Measurements from ENCODE around the gene FGG. TPM values are rescaled to one million over a fixed set of nuclear protein-coding genes. Genes with fewer than 3 reads are reported as not detected.

Gene FGG
- total RNA-seq, 2 experiments from 2014 or later = not detected

GRCh38 chr4:154565704-154566103 lies 46.8 kb downstream of the FGG start:
- Histone ChIP-seq H3K4me3 (ENCODE audit: low read depth, low read length, poor library complexity, severe bottlenecking) (no peak overlapping the region), H3K4me1 (ENCODE audit: insufficient read depth, low read length, poor library complexity, severe bottlenecking) (no peaks in the 10 kb centered on the region), H4K20me1 (ENCODE audit: insufficient read depth, low read length) (no peaks in the 10 kb centered on the region), H3K79me2 (ENCODE audit: insufficient read depth, low read depth, low read length) (no peaks in the 10 kb centered on the region), H3K9me3 (ENCODE audit: low read length) (no peaks in the 10 kb centered on the region), H2AFZ (ENCODE audit: low read length) (no peak overlapping the region), H3K9me2 (ENCODE audit: insufficient read depth, low read length) (no peaks in the 10 kb centered on the region), H3K27ac (ENCODE audit: low read depth, low read length, poor library complexity, severe bottlenecking) (no peak overlapping the region), H3K4me2 (ENCODE audit: low read length) (no peak overlapping the region), H3K36me3 (ENCODE audit: insufficient read depth, low read length) (no peaks in the 10 kb centered on the region)
- ChIA-PET POLR2A (no interaction called here), CTCF (ENCODE audit: unreplicated experiment) (no interaction called here)
- BruUV-seq (replicated peaks) = no TSS peak
- TF ChIP-seq EZH2phosphoT487 (IDR thresholded peaks at IDR 0.05; ENCODE audit: borderline replicate concordance, low read depth, low read length) = no peak
- no peak for TF ChIP-seq CTCF (conservative IDR thresholded peaks at IDR 0.05; ENCODE audit: low read length)
- no peak for DNase-seq (ENCODE audit: low spot score)
- intact Hi-C loops (cut with micrococcal nuclease; ENCODE audit: unreplicated experiment) = no loop called here

- ChIA-PET CTCF (ENCODE audit: unreplicated experiment) (no interaction called here), POLR2A (interaction anchor here (0.6 to 1.1 kb wide), 2 partner anchors 12 to 23 kb away, joined by 3 read pairs; no protein-coding TSS in a partner anchor)
- Histone ChIP-seq H3K79me2 (ENCODE audit: insufficient read depth, low read depth, low read length) (no peaks in the 10 kb centered on the region), H3K4me1 (ENCODE audit: insufficient read depth, low read length, poor library complexity, severe bottlenecking) (no peaks in the 10 kb centered on the region), H3K36me3 (ENCODE audit: insufficient read depth, low read length) (no peaks in the 10 kb centered on the region), H3K4me2 (ENCODE audit: low read length) (no peak overlapping the region), H3K4me3 (ENCODE audit: low read depth, low read length, poor library complexity, severe bottlenecking) (no peak overlapping the region), H3K9me2 (ENCODE audit: insufficient read depth, low read length) (no peaks in the 10 kb centered on the region), H2AFZ (ENCODE audit: low read length) (no peak overlapping the region), H3K27ac (ENCODE audit: low read depth, low read length, poor library complexity, severe bottlenecking) (no peak overlapping the region), H3K9me3 (ENCODE audit: low read length) (no peaks in the 10 kb centered on the region), H4K20me1 (ENCODE audit: insufficient read depth, low read length) (no peaks in the 10 kb centered on the region)
- DNase-seq (ENCODE audit: low spot score) = no peak
- TF ChIP-seq CTCF (conservative IDR thresholded peaks at IDR 0.05; ENCODE audit: low read length) (no peak), EZH2phosphoT487 (IDR thresholded peaks at IDR 0.05; ENCODE audit: borderline replicate concordance, low read depth, low read length) (no peak)
- intact Hi-C loops (cut with micrococcal nuclease; ENCODE audit: unreplicated experiment) = no loop called here
- BruUV-seq (replicated peaks) = no TSS peak
Observed at GRCh38 chr4:154564311-154564710, 48.1 kb downstream of the FGG start.

- no peak for DNase-seq (ENCODE audit: low spot score)
- H3K79me2 ChIP-seq (ENCODE audit: insufficient read depth, low read depth, low read length) = no peaks in the 10 kb centered on the region
- no peak within 1 kb of the TSS for H3K4me2 ChIP-seq (ENCODE audit: low read length)
- H3K4me1 ChIP-seq (ENCODE audit: insufficient read depth, low read length, poor library complexity, severe bottlenecking) = no peaks in the 10 kb centered on the region
- ChIA-PET POLR2A (interaction anchor here (0.9 to 1.3 kb wide), 2 partner anchors 9 to 75 kb away, joined by 3 to 6 read pairs; no protein-coding TSS in a partner anchor), CTCF (ENCODE audit: unreplicated experiment) (no interaction called here)
- no peak within 1 kb of the TSS for H2AFZ ChIP-seq (ENCODE audit: low read length)
- H3K36me3 ChIP-seq (ENCODE audit: insufficient read depth, low read length) = no peaks in the 10 kb centered on the region
- no peaks in the 10 kb centered on the region for H3K9me3 ChIP-seq (ENCODE audit: low read length)
- no TSS peak for BruUV-seq (replicated peaks)
- no peak within 1 kb of the TSS for H3K27ac ChIP-seq (ENCODE audit: low read depth, low read length, poor library complexity, severe bottlenecking)
- TF ChIP-seq EZH2phosphoT487 (IDR thresholded peaks at IDR 0.05; ENCODE audit: borderline replicate concordance, low read depth, low read length) (no peak), CTCF (conservative IDR thresholded peaks at IDR 0.05; ENCODE audit: low read length) (no peak)
- H3K4me3 ChIP-seq (ENCODE audit: low read depth, low read length, poor library complexity, severe bottlenecking) = no peak within 1 kb of the TSS
- H3K9me2 ChIP-seq (ENCODE audit: insufficient read depth, low read length) = no peaks in the 10 kb centered on the region
- H4K20me1 ChIP-seq (ENCODE audit: insufficient read depth, low read length) = no peaks in the 10 kb centered on the region
- intact Hi-C loops (cut with micrococcal nuclease; ENCODE audit: unreplicated experiment) = no loop called here
Observed at GRCh38 chr4:154562697-154563254, 49.7 kb downstream of the FGG start, which contains the start of gene FGB. TSS of gene FGB (plus strand) at chr4:154563011. CDS start at chr4:154563019, 8 bp downstream.

Data from OCI-LY7 (cell line).